GM23338 (cell line): ENCODE results near the gene HS6ST3. TPM values are rescaled to one million over a fixed set of nuclear protein-coding genes. Genes with fewer than 3 reads are reported as not detected.

Source experiments
- ATAC-seq: fragments of 200-7000 bp; cut with Tn5 transposase; 3 replicates; pipeline ENCODE4 v1.9.1; 2020
- DNase-seq: peaks from one replicate; pipeline ENCODE4 v3.0.0-alpha.2; 2015; ENCODE audit warnings: low spot score
- H2AFZ ChIP-seq: fragments of 200-600 bp; sonication (generic); 2 replicates; pipeline ENCODE4 v1.8.0; 2016; ENCODE audit warnings: antibody characterized with exemption, mild to moderate bottlenecking, moderate library complexity
- H3F3A ChIP-seq: fragments of 200-600 bp; sonication (generic); replicated peaks from 2 replicates; pipeline ENCODE4 v1.8.0; 2017; ENCODE audit warnings: antibody characterized with exemption, mixed run types, low read depth
- H3K27ac ChIP-seq: fragments of 200-600 bp; sonication (generic); 2 replicates; pipeline ENCODE4 v1.6.1; 2016; ENCODE audit warnings: low read depth
- H3K27me3 ChIP-seq: fragments of 200-600 bp; sonication (generic); 2 replicates; pipeline ENCODE4 v1.8.0; 2016; ENCODE audit warnings: mild to moderate bottlenecking, mixed run types, moderate library complexity; ENCODE audit not compliant: insufficient read depth
- H3K36me3 ChIP-seq: fragments of 200-600 bp; sonication (generic); 2 replicates; pipeline ENCODE4 v1.8.0; 2016; ENCODE audit warnings: mild to moderate bottlenecking; ENCODE audit not compliant: insufficient read depth
- H3K4me1 ChIP-seq: fragments of 200-600 bp; sonication (generic); 2 replicates; pipeline ENCODE4 v1.8.0; 2016; ENCODE audit warnings: mild to moderate bottlenecking, moderate library complexity; ENCODE audit not compliant: insufficient read depth
- H3K4me2 ChIP-seq: fragments of 200-600 bp; sonication (generic); 2 replicates; pipeline ENCODE4 v1.7.1; 2017; ENCODE audit warnings: mixed run types
- H3K4me3 ChIP-seq: fragments of 200-600 bp; sonication (generic); 2 replicates; pipeline ENCODE4 v1.6.1; 2016; ENCODE audit warnings: mixed run types
- H3K79me2 ChIP-seq: fragments of 200-600 bp; sonication (generic); replicated peaks from 2 replicates; pipeline ENCODE4 v1.8.0; 2017; ENCODE audit warnings: mild to moderate bottlenecking; ENCODE audit not compliant: insufficient read depth
- H3K9me2 ChIP-seq: fragments of 200-600 bp; sonication (generic); 2 replicates; pipeline ENCODE4 v1.8.0; 2017; ENCODE audit not compliant: insufficient read depth
- H4K20me1 ChIP-seq: fragments of 200-600 bp; sonication (generic); replicated peaks from 2 replicates; pipeline ENCODE4 v1.8.0; 2017; ENCODE audit warnings: mild to moderate bottlenecking; ENCODE audit not compliant: insufficient read depth
- H3K27ac Mint-ChIP-seq: 2 replicates; pipeline ENCODE4 v1.8.0; 2020; ENCODE audit warnings: inconsistent platforms, mild to moderate bottlenecking, moderate library complexity, mixed read lengths
- H3K27me3 Mint-ChIP-seq: 3 replicates; pipeline ENCODE4 v1.8.0; 2022; ENCODE audit warnings: low read depth, mild to moderate bottlenecking, moderate library complexity, mixed read lengths, inconsistent platforms; ENCODE audit not compliant: insufficient read depth, poor library complexity
- H3K36me3 Mint-ChIP-seq: 3 replicates; pipeline ENCODE4 v1.8.0; 2021; ENCODE audit warnings: low read depth, mild to moderate bottlenecking, inconsistent platforms, moderate library complexity, mixed read lengths
- H3K4me1 Mint-ChIP-seq: 3 replicates; pipeline ENCODE4 v1.8.0; 2020; ENCODE audit warnings: mild to moderate bottlenecking, inconsistent platforms, mixed read lengths
- H3K4me3 Mint-ChIP-seq: 3 replicates; pipeline ENCODE4 v1.8.0; 2021; ENCODE audit warnings: moderate library complexity, mild to moderate bottlenecking, inconsistent platforms, mixed read lengths
- H3K9me3 Mint-ChIP-seq: 3 replicates; pipeline ENCODE4 v1.8.0; 2020; ENCODE audit warnings: moderate library complexity, mild to moderate bottlenecking, inconsistent platforms, mixed read lengths
- NANOG ChIP-seq: IDR thresholded peaks from 2 replicates; pipeline ENCODE4 v1.6.1; 2016; ENCODE audit warnings: antibody characterized with exemption, borderline replicate concordance
- POLR2AphosphoS5 ChIP-seq: IDR thresholded peaks from 2 replicates; pipeline ENCODE4 v1.6.1; 2016; ENCODE audit warnings: antibody characterized with exemption, low read depth
- STAT1 ChIP-seq: IDR thresholded peaks from one replicate; pipeline ENCODE4 v1.6.1; 2016; ENCODE audit warnings: antibody characterized with exemption; ENCODE audit not compliant: unreplicated experiment
- polyA plus RNA-seq: library from polyadenylated mRNA; unstranded; fragments of >200 nt; fragmentation: Nextera tagmentation; extraction: Ambion mirVana; gene quantifications from 2 replicates; pipeline ENCODE4 v1.2.1, GENCODE V29; 2016
- total RNA-seq: library from RNA; depleted of rRNA; stranded (reverse); fragments of >200 nt; shearing (Covaris generic); gene quantifications from 2 replicates; pipeline ENCODE4 v1.2.3, GENCODE V29; 2014
- TF ChIP-seq, protein P1 (sequence below): fragments of 250-450 bp; sonication (Bioruptor Pico); IDR thresholded peaks from 2 replicates; pipeline ENCODE4 v1.5.0; 2020; ENCODE audit warnings: mild to moderate bottlenecking, moderate library complexity
- TF ChIP-seq, protein P2 (sequence below): IDR thresholded peaks from one replicate; pipeline ENCODE4 v1.6.1; 2018; ENCODE audit warnings: antibody characterized with exemption; ENCODE audit not compliant: unreplicated experiment

Gene HS6ST3
- total and polyA plus RNA-seq, 2 experiments from 2014 or later: 0.52 to 0.80 TPM

DNA sequence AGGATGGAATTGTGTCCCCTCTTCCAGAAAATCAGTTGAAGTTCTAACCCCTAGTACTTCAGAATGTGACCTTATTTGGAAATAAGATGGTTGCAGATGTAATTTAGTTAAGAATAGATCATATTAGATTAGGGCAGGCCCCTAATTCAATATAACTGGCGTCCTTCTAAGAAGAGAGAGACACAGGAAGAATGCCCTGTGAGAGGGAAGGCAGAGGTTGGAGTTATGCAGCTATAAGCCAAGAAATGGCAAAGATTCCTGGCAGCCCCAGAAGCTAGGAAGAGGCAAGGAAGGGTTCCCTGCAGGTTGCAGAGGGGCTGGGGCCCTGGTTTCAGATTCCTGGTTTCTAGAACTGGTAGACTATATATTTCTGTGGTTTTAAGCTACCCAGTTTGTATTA lies 30.0 kb downstream of the HS6ST3 start:
- Mint-ChIP-seq H3K4me3 (no peak overlapping the region), H3K36me3 (no peaks in the 10 kb centered on the region), H3K9me3 (peaks cover 7% of the 10 kb centered on the region; the same call in 1 of the 3 replicates), H3K27me3 (peaks cover 3% of the 10 kb centered on the region), H3K4me1 (0 out of 3 replicates have a peak, but pooled peaks cover 5% of the 10 kb centered on the region), H3K27ac (no peak overlapping the region)
- ATAC-seq (no peak), DNase-seq (peak; percentile 14)
- no peaks in the 10 kb centered on the region for H3F3A ChIP-seq
- no peaks in the 10 kb centered on the region for H4K20me1 ChIP-seq
- H3K79me2 ChIP-seq: no peaks in the 10 kb centered on the region
- H3K4me2 ChIP-seq: no peak overlapping the region
- TF ChIP-seq, protein P1, sequence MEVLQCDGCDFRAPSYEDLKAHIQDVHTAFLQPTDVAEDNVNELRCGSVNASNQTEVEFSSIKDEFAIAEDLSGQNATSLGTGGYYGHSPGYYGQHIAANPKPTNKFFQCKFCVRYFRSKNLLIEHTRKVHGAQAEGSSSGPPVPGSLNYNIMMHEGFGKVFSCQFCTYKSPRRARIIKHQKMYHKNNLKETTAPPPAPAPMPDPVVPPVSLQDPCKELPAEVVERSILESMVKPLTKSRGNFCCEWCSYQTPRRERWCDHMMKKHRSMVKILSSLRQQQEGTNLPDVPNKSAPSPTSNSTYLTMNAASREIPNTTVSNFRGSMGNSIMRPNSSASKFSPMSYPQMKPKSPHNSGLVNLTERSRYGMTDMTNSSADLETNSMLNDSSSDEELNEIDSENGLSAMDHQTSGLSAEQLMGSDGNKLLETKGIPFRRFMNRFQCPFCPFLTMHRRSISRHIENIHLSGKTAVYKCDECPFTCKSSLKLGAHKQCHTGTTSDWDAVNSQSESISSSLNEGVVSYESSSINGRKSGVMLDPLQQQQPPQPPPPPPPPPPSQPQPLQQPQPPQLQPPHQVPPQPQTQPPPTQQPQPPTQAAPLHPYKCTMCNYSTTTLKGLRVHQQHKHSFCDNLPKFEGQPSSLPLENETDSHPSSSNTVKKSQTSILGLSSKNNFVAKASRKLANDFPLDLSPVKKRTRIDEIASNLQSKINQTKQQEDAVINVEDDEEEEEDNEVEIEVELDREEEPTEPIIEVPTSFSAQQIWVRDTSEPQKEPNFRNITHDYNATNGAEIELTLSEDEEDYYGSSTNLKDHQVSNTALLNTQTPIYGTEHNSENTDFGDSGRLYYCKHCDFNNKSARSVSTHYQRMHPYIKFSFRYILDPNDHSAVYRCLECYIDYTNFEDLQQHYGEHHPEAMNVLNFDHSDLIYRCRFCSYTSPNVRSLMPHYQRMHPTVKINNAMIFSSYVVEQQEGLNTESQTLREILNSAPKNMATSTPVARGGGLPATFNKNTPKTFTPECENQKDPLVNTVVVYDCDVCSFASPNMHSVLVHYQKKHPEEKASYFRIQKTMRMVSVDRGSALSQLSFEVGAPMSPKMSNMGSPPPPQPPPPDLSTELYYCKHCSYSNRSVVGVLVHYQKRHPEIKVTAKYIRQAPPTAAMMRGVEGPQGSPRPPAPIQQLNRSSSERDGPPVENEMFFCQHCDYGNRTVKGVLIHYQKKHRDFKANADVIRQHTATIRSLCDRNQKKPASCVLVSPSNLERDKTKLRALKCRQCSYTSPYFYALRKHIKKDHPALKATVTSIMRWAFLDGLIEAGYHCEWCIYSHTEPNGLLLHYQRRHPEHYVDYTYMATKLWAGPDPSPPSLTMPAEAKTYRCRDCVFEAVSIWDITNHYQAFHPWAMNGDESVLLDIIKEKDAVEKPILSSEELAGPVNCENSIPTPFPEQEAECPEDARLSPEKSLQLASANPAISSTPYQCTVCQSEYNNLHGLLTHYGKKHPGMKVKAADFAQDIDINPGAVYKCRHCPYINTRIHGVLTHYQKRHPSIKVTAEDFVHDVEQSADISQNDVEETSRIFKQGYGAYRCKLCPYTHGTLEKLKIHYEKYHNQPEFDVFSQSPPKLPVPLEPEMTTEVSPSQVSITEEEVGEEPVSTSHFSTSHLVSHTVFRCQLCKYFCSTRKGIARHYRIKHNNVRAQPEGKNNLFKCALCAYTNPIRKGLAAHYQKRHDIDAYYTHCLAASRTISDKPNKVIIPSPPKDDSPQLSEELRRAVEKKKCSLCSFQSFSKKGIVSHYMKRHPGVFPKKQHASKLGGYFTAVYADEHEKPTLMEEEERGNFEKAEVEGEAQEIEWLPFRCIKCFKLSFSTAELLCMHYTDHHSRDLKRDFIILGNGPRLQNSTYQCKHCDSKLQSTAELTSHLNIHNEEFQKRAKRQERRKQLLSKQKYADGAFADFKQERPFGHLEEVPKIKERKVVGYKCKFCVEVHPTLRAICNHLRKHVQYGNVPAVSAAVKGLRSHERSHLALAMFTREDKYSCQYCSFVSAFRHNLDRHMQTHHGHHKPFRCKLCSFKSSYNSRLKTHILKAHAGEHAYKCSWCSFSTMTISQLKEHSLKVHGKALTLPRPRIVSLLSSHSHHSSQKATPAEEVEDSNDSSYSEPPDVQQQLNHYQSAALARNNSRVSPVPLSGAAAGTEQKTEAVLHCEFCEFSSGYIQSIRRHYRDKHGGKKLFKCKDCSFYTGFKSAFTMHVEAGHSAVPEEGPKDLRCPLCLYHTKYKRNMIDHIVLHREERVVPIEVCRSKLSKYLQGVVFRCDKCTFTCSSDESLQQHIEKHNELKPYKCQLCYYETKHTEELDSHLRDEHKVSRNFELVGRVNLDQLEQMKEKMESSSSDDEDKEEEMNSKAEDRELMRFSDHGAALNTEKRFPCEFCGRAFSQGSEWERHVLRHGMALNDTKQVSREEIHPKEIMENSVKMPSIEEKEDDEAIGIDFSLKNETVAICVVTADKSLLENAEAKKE (CRISPR knock-in tag): no peak
- TF ChIP-seq STAT1 (no peak), NANOG (no peak), POLR2AphosphoS5 (no peak)
- TF ChIP-seq, protein P2, sequence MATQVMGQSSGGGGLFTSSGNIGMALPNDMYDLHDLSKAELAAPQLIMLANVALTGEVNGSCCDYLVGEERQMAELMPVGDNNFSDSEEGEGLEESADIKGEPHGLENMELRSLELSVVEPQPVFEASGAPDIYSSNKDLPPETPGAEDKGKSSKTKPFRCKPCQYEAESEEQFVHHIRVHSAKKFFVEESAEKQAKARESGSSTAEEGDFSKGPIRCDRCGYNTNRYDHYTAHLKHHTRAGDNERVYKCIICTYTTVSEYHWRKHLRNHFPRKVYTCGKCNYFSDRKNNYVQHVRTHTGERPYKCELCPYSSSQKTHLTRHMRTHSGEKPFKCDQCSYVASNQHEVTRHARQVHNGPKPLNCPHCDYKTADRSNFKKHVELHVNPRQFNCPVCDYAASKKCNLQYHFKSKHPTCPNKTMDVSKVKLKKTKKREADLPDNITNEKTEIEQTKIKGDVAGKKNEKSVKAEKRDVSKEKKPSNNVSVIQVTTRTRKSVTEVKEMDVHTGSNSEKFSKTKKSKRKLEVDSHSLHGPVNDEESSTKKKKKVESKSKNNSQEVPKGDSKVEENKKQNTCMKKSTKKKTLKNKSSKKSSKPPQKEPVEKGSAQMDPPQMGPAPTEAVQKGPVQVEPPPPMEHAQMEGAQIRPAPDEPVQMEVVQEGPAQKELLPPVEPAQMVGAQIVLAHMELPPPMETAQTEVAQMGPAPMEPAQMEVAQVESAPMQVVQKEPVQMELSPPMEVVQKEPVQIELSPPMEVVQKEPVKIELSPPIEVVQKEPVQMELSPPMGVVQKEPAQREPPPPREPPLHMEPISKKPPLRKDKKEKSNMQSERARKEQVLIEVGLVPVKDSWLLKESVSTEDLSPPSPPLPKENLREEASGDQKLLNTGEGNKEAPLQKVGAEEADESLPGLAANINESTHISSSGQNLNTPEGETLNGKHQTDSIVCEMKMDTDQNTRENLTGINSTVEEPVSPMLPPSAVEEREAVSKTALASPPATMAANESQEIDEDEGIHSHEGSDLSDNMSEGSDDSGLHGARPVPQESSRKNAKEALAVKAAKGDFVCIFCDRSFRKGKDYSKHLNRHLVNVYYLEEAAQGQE: no peak
- no peaks in the 10 kb centered on the region for H3K9me2 ChIP-seq
- H3K27me3 ChIP-seq: no peaks in the 10 kb centered on the region
- H3K36me3 ChIP-seq: no peaks in the 10 kb centered on the region
- H2AFZ ChIP-seq: no peak overlapping the region
- H3K4me3 ChIP-seq: no peak overlapping the region
- H3K27ac ChIP-seq: no peak overlapping the region
- 0 out of 2 replicates have a peak, but pooled peaks cover 3% of the 10 kb centered on the region for H3K4me1 ChIP-seq
